Measurements from ENCODE around the gene CCDC171.
"Not testable (repeated sequence)": the region's sequence is repeated elsewhere in the genome, so short reads cannot be mapped to it uniquely, and the experiment has no call there.

Gene CCDC171

DNA sequence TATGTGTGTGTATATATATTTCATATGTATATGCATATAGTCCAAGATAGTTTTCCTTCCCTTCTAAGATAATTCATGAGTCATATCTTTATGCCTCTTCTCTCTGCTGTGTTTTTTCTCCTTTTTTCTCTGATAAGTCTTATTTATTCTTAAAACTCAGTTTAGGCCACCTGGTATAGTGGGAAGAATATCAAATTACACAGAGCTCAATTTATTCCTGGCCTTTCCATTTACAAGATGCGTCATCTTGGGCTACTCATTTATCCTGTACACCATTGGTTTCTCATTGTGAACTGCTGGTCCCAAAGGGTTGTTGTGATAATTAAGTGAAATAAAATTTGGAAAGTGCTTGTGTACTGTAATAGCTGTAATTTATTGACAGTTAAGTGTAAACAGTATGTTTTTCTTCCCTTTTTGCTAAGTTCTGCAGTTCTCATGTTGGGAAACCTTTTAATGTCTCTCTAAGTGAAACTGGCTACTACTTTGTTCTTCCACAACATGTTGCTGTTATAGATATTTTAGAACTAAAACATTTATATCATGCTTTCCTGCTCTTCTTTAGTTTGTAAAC, 19.4 kb downstream of the CCDC171 start:
- DNase-seq = no peak

DNA sequence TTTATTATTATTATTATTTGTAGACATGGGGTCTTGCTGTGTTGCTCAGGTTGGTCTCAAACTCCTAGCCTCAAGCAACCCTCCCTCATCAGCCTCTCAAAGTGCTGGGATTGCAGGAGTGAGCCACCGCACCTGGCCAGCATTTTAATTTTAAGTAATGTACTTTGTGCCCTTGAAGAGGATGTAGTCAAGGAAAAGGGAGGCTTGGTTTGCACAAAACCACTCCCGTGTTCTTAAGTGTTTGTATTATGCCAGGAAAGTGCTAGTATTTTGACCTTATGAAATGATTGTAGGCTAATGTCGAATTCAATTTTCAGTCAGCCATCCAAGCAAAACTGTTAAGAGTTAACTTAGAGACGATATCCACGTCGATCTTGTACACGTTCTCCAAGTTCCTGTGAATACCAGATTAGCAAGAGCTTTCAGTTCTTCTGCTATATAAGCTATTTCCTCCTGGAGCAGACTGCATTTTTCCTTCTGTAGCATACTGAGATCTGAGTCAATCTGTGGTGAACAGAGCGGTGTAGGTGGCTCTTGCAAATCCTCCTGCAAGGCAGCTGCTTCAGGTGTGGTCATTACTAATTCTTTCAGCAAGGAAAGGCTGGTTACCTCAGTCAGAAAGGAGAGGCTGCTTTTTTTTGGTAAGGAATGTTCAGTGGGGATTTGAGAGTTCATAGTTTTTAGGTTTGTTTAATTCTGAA, 23.7 kb downstream of the CCDC171 start:
- DNase-seq = no peak

DNA sequence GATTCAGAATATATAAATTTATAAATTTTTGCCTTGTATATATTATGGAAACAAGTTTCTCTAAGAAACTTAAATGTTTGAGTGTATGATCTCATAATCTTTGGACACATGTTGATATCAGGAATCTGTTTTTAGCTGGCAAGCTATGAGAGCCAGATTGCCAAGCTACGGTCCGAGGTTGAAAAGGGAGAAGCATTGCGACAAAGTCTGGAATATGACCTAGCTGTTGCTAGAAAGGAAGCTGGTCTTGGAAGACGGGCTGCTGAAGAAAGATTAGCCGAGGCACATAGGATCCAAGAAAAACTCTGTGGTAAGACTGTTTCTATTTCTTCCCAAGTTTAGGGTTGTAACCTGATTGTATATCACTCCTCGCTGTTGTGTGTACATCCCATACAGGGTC, 25.9 kb downstream of the CCDC171 start:
- no peak for DNase-seq

DNA sequence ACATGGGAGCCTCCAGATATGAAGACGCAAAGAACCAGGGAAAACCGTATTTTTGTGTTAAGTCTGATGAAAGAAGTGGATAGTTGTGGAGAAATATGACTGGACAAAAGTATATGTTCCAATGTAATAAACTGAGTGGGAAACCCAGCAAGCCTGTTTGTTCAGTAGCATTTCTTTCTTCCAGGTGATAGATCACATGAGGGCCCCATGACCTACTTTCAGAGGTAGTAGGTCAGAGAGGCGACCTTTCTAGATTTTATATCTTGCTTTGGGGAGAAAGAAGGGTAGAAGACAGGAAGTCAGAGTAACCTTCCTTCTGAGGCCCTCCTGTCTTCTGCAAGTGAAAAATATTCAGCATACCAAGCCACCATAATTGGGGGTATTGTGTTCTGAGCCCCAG, 31.5 kb downstream of the CCDC171 start:
- no peak for DNase-seq

DNA sequence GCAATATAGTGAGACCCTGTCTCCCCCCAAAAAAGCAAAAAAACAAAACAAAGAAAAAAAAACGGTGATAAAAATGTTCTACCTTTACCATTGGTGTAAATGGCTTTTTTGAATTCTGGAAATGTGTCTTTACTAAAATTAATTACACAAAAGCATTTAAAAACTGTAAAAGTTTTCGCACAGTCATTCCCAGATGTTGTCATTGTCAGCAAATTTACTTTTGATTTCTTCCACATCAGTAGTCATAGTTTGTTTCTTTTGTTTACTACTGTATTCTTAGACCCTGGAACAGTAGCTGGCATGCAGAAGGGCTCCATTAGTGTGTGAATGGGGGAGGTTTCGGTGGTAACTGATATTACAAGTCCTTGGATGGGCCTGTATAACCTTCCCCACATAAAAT, 39.5 kb downstream of the CCDC171 start:
- no peak for DNase-seq

DNA sequence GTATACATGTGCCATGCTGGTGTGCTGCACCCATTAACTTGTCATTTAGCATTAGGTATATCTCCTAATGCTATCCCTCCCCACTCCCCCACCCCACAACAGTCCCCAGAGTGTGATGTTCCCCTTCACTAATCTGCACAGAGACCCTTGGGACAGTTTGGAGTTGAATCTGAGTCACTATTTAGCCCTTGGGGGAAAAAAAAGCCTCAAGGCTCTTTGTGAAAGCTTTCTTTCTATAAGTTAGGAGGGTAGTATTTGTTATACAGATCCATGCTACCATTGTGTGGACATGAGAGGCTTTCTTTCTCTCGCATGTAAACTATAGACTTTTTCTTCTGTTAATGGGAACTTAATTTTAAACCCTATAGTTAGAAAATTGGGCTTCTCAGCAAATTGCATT, 40.1 kb downstream of the CCDC171 start:
- DNase-seq = not testable (repeated sequence)

DNA sequence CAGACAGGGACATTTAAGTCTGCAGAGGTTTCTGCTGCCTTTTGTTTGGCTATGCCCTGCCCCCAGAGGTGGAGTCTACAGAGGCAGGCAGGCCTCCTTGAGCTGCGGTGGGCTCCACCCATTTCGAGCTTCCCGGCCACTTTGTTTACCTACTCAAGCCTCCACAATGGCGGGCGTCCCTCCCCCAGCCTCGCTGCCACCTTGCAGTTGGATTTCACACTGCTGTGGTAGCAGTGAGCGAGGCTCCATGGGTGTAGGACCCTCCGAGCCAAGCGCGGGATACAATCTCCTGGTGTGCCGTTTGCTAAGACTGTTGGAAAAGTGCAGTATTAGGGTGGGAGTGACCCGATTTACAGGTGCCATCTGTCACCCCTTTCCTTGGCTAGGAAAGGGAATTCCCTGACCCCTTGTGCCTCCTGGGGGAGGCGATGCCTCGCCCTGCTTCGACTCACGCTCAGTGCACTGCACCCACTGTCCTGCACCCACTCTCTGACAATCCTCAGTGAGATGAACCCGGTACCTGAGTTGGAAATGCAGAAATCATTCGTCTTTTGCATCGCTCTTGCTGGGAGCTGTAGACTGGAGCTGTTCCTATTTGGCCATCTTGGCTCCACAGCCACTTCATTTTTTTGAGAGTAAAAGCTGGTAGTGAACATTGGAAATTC, 48.0 kb downstream of the CCDC171 start:
- DNase-seq = not testable (repeated sequence)

DNA sequence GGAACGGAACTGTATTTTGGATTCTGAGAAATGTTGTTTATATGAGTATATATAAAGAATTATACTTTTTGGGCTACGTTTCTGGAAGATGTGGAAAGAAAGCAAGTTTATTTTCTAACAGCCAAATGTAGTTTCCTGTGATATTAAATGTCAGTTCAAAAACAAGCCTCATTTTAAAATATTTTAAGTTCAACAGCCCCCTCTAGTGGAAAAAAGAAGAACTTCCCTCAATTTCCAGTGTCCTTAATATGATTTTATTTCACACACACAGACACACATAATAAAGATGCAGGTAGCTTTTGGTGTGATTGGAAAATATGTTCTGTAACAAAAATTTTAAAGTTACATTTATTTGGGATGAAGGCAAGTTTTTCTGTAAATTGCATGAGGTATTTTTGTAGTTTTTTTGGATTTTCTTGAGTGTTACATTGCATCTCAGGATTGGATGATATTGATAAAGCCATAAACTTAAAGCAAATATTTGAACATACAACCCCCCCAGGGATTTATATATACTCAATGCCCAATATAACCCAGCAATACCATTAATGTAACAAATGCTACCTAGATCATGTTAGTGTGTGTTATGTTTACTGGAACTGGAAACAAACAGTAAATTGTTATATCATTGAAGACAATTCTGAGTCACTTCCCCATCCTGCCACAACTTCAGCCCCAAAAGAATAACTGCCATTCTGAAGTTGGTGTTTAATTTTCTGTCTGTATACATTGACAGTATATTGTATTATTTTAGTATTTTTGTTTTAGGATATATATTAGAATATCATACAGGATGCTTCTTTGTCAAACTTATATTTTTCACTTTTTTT, 54.0 kb downstream of the CCDC171 start:
- DNase-seq = no peak

DNA sequence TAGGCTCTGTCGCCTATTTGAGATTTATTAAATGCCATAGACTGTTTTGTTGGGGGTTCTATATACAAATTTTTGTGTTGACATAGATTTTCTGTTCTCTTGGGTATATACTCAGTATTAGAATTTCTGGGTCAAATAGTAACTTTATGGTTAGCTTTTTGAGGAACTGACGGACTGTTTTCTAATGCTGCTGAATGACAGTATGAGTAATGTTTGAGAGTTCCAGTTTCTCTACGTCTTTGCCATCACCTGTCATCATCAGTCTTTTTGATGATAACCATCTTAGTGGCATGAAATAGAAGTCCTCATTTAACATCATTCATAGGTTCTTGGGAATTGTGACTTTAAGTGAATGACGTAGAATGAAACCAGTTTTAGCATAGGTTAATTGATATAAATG, 60.1 kb downstream of the CCDC171 start:
- no peak for DNase-seq

DNA sequence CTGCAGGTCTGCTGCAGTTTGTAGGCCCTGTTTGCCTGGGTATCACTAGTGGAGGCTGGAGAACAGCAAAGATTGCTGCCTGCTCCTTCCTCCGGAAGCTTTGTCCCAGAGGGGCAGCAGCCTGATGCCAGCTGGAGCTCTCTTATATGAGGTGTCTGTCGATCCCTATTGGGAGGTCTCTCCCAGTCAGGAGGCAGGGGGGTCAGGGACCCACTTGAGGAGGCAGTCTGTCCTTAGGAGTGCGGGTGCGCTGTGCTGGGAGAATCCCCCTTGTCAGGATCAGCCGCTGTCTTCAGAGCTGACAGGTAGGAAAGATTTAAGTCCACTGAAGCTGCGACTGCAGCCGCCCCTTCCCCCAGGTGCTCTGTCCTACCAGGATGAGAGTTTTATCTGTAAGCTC, 64.9 kb downstream of the CCDC171 start:
- no peak for DNase-seq

DNA sequence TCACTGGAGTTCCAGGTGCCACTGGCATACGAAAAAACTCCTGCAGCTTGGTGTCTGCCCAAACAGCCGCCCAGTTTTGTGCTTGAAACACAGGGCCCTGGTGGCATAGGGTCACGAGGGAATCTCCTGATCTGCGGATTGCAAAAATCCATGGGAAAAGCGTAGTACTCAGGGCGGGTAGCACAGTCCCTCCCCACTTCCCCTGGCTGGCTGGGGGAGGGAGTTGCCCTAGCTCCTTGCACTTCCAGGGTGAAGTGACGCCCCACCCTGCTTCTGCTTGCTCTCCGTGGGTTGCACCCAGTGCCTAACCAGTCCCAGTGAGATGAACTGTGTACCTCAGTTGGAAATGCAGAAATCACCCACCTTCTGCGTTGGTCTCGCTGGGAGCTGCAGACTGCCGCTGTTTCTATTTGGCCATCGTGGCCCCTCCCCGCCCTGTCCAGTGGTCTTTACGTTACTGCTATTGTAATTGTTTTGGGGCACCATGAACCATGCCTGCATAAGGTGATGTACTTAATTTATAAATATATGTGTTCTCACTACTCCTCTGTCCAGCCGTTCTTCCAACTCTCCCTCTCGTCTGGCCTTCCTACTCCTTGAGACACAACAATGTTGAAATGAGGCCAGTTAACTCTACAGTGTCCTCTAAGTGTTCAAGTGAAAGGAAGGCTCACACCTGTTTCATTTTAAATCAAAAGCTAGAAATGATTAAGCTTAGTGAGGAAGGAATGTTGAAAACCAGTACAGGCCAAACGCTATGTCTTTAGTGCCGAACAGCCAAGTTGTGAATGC, 65.9 kb downstream of the CCDC171 start:
- no peak for DNase-seq

DNA sequence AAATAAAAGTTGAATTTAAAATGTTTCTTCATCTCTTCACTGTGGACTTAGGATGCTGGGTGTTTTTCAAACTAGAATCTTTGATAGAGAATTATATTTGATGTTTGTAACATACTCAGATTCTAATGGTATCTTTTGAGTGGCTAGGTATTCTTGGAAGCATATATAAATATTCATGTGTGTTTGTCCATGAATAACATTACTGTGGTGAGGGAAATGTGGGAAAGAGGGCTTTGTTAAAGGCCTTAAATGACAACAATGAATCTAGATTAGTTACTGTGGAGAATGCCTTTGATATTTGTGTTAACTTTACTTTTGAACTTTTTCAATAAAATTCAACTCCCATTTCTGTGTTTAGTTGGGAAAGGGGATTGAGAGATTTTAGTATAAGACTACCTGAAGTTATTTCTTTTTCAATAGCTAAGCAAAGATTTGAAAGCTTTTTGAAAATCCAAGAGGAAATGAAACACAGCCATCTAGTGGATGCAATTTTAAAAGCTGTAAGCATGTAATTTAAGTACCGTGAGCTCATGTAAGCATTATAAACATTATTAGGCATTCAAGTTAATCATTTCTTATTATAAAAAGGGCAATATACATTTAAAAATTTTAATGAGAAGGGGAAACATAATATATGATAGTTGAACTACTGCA, 69.6 kb downstream of the CCDC171 start:
- no peak for DNase-seq

DNA sequence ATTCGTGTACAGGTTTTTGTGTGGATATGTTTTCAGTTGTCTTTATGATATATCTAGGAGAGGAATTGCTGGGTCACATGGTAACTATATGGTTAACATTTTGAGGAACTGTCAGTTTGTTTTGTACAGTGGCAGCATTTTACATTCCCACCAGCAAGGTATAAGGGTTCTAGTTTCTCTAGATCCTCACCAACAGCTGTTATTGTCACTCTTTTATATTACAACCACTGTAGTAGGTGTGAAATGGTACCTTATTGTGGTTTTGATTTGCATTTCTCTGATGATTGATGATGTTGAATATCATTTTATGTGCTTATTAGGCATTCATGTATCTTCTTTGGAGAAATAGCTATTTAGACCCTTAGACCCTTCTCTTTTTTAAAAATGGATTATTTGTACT, 82.9 kb downstream of the CCDC171 start:
- no peak for DNase-seq

DNA sequence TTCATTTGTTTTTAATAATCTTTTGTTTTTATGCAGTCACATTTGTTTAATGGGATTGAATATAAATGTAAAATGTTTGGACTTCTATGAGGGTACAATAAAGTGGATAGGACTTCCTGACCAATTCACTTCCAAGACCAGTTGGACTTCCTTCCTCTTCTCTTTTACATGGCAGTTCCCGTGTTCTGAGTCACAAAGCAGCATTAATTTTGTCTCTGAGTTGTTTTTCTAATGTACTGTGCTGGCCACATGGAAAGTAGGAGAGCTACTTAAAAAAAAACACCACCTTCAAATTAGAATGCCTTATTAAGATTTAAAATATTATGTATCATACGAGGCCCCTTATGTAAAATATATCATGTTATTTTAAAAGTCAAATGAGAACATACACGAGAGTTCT, 87.3 kb downstream of the CCDC171 start:
- DNase-seq = no peak

DNA sequence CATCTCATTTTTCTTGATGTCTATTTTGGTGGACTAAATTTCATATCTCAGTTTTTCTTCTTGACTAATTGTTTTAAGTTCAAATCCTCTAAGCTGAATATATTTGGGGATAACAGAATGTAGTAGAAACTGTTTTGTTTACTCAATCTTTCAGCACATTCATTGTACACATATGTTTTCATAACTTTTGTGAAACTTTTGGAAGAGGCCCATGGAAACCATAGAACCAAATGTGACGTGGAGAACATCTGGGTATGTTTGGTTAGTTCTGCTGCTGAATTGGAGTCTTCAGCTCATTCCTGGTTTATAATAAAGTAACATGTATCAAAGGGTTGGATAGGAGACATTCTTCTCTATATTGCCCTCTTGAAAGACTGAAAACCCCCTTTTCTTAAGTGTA, 88.4 kb downstream of the CCDC171 start:
- no peak for DNase-seq

DNA sequence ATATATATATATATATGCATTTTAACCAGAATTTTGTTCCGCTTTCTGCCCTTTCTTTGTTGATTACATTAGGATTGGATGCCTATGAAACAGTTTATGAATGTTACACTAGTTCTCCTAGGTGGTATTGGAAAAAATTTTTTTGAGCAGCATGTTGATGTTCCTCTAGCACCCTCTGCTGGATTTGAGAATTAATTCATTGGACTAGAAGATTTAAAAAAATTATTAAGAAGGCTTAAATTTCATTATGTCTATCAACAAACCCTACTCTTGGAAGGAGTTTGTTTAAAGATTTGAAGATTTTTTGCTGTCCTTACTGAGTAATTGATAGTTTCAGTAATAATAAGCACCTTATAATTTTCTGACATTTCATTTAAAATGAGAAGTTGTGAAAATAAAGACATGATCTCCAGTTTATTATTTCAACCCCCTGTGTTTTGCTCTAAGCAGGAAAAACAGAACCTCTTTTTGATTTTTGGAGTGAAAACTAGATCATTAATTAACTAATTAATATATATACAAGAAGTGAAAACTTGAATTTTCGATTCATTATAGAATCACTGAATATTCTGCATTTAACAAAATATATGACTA, 89.6 kb downstream of the CCDC171 start:
- no peak for DNase-seq

DNA sequence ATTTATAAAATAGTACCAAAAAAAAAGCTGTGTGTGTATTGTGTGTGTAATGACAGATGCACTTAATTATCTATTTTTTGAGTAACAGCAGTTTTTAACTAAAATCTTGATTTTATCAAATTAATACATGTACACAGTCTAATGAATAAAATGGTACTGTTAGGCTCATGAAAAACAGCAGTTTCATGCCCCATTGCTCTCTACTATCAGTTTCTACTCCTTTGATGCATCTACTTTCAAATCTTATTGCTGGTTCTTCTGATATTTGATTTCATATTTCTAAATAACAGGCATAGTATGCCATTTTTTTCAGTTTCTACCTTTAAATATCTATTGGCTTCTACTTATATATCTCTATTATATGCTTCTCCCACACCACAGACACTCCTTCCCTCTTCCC, 117.4 kb downstream of the CCDC171 start:
- no peak for DNase-seq

DNA sequence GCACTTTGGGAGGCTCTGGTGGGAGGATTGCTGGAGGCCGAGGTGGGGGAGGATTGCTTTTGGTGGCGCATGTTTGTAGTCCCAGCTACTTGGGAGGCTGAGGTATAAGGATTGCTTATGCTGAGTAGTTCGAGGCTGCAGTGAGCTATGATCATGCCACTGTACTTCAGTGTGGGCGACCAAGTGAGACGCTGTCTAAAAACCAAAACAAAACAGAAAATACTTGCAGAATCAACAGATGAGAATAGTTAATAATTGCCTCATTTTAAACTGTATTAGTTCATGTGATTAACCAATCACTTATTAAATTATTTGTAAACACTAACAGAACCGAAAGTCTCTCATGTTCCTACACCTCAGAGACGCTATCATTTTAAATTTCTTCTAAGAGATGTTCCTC, 118.1 kb downstream of the CCDC171 start:
- no peak for DNase-seq

DNA sequence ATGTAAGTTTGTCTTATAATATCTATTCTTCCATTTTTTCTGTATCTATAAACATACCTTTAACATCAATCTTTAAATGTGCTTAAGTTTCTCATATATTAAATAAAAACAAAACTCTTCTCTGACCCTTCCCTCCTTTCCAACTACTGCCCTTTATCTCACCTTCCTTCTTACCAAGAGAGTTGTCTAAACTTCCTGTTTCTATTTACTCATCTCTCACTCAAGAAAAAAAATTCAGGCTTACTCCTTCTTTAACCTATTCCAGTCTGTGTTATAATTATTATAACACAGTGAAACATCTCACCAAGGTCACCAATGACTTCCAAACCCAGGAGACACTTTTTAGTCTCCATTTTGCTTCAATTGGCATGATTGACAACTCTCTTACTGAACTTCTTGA, 140.9 kb downstream of the CCDC171 start:
- no peak for DNase-seq

DNA sequence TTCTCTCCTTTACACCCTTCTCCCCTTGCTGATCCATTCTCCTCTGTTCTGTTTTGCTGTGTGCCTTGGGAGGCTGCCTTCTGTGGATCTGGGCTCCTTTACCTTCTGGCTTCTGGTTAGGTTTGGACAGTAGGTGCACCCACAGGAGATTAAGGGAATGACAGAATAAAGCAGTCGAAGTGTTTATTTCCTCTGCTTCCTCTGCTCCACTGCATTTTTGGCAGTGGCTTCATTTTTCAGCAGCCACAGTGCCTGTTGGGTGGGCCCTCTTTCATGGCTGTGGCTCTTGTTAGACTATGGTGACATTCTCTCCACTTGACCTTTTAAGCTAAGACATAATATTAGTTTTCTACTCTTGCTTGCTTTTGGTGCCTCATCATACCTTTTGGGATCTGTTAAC, 144.1 kb downstream of the CCDC171 start:
- no peak for DNase-seq

DNA sequence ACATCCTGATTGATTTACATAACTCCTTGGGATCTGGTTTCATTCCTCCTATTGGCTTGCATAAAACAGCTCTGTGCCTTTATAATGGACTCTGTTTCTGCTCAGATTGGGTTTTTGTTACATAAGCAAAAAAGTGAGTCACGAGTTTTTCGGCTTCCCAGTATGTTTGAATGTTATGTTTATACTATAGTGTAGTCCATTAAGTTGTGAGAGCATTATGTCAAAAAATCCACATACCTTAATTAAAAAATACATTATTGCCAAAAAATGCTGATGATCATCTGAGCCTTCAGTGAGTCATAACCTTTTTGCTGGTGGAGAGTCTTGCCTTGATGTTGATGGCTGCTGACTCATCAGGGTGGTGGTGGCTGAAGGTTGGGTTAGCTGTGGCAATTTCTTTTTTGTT, 144.6 kb downstream of the CCDC171 start:
- no peak for DNase-seq

All from stimulated activated CD8-positive, alpha-beta memory T cell treated with anti-CD3 and anti-CD28 coated beads, Interleukin-4, amount 100 ng/mL, for 48 hours (primary cell).